Fibroblast of the conjunctiva (primary cell): ENCODE measurements around the gene NRL.

ENCODE experiments used
- DNase-seq: peaks from one replicate; pipeline ENCODE4 v3.0.0-alpha.2; 2010; ENCODE audit warnings: low read depth

NRL gene

DNA sequence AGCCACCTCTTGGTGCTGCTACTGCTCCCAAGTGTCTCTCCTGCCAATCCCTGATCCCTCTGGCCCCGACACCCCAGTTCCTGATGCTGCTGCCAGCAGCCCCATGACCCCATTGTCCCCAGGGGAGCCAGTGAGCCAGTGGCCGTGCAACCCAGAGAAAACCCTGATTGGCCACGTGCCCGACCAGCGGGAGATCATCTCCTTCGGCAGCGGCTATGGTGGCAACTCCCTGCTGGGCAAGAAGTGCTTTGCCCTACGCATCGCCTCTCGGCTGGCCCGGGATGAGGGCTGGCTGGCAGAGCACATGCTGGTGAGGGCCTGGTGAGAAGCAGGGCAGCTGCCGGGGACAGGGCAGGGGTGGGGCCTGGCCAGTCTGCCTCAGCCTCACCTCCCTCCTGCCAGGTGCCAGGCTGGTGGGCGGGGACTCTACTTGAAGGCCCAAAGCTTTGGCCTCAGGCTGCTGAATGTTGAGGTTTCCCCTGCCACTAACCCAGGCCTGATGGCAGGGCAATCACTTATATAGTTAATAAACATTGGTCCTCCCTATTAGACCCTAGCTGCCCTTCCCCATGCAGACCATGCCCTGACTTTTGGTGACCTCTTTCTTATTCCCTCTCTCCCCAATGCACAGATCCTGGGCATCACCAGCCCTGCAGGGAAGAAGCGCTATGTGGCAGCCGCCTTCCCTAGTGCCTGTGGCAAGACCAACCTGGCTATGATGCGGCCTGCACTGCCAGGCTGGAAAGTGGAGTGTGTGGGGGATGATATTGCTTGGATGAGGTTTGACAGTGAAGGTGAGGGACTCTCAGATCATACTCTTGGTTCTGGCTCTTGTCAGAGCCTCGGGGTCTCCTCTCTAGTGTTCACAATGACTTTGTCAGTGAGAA lies 15.6 kb downstream of the NRL start:
- no peak for DNase-seq

DNA sequence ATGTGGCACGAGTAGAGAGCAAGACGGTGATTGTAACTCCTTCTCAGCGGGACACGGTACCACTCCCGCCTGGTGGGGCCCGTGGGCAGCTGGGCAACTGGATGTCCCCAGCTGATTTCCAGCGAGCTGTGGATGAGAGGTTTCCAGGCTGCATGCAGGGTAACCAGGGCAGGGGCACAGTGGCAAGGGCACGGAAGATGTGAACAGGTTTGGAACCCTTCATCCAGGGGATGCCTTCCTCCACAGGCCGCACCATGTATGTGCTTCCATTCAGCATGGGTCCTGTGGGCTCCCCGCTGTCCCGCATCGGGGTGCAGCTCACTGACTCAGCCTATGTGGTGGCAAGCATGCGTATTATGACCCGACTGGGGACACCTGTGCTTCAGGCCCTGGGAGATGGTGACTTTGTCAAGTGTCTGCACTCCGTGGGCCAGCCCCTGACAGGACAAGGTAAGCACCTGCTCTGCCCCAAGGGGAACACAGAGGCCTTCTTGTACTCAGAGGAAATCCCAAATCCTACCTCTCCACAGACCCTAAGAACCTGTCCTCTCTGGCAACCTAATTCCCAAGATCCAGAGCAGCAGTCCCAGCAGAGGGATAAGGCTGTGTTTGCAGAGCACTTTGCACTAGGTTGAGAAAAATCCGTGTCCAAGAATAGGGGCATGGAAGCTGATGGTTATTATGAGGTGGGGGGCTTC lies 16.4 kb downstream of the NRL start:
- no peak for DNase-seq

DNA sequence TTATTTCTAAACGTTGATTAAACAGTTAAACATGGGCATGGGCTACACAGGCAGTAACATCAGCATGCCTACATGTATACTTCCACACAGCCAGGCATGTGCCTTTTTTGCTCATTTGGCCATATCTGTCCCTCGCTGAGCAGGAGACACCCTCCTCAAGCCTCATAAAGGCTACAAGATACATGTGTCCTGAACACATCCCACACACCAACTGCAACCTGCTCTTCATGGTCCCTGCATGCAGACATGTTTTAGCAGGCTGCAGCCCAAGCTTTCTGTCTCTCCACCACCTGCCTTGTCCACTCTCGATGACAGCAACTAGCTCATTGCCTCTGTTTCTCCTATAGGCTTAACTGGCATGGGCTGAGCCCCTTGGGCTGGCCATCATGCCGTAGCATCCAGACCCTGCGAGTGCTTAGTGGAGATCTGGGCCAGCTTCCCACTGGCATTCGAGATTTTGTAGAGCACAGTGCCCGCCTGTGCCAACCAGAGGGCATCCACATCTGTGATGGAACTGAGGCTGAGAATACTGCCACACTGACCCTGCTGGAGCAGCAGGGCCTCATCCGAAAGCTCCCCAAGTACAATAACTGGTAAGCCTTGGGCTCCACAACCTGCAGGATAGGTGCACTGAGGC lies 18.1 kb downstream of the NRL start:
- no peak for DNase-seq

DNA sequence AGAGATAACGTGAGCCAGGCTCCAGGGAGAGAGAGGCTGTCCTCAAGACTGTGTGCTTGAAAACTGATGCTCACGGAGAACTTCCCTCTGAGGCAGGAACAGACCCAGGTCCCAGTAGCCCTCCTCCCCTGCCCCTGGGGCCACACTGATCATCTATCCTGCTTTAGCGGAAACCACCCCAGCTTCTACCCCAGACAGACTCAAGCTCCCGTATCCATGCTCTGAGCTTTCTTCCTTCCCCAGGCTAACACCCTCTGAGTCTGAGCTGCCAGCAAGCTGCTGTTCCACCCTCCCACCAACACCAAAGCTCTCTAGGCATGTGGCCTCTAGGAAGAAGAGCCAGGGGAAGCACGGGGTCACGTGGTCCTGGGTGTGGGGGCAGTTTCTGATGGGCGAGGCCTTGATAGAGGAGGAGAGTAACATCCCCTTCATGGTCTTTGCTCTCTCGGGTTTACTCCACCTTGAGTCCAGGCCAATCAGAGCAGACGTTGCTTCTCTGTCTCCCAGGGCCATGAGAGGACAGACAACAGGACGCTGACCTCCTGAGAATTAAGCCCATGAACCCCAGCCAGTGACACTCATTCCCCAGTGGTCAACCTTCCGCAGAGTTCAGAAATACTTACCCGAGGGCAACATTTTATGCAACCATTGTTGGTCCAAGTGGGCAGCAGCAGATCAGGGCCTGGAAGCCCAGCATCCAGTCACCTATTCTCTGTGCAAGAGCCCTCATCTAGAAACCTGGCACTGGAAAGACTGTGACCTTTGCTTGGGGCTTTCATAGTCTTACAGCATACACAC lies 19.3 kb downstream of the NRL start:
- peak; percentile 43 for DNase-seq

DNA sequence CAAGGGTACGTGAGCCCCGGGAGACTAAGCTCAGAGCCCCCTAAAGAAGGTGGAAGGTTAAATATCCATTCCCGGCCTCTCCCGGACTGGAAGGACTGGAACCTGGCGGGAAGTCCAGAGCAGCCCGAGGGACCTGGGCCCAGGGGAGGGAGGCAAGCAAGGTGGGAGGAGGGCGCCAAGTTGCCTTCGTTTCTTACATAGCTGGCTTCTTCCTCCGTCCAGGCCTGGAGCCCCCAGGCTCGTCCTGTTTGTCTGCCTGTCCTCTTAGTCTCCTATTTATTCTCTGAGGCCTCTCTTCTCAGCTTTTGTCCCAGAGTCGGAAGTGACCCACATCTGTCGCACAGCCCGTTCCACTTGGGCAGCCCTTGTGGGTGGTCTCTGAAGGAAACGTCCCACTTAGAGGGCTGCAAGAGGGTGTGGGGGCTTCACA lies 19.9 kb downstream of the NRL start:
- no peak for DNase-seq

DNA sequence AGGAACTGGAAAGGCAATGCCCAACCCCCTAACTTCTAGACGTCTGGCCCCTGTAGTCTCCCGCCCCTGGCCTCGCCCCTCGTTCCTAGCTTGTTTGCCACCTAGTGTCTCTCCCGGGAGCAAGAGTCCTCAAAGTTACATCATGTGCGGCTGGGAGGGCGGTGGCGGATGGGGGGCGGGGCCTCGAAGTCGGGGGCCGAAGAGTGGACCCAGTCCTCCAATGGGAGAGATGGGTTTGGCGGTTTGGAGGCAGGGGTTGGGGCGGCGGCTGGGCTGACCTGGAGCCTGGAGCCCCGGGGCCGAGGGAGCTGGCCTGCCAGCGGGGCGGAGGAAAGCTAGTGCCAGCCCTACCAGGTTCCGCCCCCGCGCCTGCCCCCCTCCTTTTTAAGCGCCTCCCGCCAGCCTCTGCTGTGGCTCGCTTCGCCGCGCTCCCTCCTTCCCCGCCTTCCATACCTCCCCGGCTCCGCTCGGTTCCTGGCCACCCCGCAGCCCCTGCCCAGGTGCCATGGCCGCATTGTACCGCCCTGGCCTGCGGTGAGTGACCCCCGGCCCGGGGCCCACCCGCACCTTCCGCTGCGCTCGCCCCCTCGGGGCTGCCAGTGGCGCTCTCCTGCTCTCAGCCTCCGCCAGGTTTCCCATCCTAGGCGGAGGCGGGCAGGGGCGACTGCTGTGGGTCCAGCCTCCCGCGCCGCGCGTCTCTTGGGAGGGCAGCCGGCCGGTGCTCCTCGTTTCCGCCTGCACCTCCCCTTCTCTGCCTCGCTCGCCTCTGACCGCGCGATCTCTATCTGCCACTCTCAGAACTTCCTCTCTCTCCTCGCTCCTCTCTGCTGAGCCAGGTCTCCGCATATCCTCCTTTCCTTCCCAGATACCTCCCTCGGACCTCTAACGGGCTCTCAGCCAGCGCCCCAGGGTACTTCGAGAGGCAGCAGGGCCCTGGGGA lies 20.6 kb downstream of the NRL start, which contains the start of gene PCK2:
TSS of gene PCK2 (plus strand) at position 411 of the 940 bp plus-strand sequence. CDS start at position 506, 95 bp downstream.
- DNase-seq: peak; percentile 96

DNA sequence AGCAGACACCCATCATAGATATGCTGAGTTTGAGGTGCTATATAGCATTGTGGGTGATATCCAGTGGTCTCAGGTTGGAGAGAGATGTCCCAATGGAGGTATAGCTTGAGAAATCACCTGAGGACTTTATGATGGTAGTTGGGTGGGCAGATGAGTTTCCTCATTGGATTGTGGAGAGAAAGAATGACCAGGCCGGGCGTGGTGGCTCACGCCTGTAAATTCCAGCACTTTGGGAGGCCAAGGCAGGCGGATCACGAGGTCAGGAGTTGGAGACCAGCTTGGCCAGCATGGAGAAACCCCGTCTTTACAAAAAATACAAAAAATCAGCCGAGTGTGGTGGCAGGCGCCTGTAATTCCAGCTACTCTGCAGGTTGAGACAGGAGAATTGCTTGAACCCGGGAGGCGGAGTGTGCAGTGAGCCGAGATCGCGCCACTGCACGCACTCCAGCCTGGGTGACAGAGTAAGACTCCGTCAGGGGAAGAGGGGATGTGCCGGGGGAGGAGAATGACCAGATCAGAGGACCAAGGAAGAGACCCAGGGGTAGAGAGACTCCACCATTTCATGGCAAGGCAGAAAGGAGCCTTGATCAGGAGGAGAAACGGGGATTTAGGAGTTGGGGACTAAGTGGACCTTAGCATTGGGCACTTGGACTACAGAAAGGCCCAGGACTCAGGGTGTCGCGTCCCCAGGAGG lies 21.4 kb downstream of the NRL start:
- DNase-seq: no peak

DNA sequence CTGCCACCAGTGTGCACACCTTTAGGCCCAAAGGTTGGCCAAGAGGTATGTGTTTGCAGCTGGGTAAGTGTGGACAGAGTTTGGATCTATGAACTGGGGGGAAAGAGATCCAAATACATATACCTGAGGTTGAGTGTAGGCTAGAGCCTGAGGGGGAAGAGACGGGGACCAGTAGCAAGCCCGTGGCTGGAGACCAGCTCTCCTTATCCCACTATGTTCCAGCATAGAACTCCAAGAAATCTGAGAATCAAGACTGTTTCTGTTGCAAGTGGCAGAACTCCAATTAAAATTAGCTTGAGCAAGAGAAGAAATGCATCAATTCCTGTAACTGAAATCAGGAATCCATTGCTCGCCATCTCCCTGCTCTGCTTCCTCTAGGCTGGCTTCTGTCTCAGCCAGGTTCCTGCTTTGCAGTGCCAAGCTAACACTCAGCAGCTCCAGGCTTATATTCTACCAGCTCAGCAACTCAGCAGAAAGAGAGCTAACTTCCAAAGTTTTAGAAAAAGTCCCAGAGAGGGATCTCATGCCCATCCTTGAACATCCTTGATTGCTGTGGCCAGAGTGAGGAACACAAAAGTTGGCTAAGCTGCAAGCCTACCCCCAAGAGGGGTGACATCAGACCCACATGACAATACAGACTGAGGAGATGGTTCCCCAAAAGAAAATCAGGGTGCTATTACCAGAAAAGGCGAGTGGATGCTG lies 22.1 kb downstream of the NRL start:
- no peak for DNase-seq

DNA sequence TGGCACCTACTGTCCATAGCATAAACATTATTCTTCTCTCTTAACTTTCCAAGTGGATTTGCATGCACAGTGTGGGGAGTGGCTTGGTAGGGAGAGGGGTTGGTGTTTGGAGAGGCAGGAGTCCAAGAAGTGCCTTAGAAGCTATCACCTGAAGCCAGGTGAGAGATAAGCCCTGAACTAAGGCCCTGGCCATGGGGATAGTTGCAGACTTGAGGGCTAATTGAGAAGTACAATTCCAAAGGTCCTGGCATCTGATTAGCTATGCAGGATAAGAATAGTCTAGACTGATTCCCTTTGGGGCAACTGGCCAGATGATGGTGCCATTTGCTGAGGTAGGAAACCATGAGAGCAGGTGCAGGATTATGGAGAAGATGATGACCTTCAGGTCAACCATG lies 22.6 kb downstream of the NRL start:
- DNase-seq: no peak

DNA sequence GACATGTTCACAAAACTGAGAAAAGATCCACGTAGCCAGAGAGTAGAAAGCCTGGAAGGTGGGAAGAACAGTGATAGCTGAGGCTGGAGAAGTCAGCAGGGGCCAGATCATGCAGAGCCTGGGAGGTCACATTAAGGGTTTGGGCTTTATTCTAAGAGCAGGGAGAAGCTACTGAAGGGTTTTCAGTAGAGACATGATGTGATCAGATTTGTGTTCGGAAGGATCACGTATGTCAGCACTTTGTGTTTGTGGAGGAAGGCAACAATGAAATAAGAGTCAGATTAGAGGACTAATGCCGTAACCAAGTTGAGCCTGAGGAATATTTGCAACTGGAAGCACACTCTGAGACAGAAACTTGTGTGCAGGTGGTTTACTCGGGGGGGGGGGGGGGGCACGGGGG lies 24.9 kb downstream of the NRL start:
- no peak for DNase-seq

DNA sequence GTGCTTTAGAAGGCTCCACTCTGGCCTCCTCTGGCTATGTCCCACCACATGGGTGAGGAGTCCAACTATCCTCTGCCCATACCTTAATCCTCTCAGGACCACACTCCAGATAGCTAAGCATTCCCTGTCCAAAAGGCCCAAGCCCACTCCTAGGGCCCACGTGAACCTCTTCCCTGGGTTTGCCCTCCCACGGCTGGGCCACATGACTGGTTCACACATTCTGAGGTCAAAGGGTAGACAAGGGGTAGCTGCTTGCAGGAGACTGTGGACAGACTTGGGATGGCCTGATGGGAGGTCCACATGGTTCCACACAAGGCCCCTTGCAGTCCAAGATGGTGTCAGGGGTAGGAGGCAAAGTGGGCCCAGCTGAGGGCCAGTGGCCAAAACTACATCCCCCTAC lies 26.7 kb downstream of the NRL start:
- no peak for DNase-seq

DNA sequence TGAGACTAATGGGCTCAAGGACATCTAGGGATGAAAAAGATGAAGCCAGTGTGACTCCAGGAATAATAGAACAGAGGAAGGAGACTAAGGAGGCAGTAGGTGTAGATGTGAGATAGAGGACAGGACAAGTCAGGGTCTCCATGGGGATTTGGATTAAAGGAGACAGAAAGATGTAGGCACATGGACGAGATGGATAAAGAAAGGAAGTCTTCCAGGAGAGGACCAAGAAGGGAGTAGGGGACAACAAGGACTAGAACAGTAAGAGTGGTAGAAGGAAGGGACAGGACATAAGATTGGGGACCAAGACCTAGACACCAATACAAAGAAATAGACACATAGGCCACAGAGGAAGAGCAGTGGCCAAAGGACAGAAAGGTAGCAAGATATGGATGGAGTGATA lies 27.7 kb downstream of the NRL start:
- no peak for DNase-seq

DNA sequence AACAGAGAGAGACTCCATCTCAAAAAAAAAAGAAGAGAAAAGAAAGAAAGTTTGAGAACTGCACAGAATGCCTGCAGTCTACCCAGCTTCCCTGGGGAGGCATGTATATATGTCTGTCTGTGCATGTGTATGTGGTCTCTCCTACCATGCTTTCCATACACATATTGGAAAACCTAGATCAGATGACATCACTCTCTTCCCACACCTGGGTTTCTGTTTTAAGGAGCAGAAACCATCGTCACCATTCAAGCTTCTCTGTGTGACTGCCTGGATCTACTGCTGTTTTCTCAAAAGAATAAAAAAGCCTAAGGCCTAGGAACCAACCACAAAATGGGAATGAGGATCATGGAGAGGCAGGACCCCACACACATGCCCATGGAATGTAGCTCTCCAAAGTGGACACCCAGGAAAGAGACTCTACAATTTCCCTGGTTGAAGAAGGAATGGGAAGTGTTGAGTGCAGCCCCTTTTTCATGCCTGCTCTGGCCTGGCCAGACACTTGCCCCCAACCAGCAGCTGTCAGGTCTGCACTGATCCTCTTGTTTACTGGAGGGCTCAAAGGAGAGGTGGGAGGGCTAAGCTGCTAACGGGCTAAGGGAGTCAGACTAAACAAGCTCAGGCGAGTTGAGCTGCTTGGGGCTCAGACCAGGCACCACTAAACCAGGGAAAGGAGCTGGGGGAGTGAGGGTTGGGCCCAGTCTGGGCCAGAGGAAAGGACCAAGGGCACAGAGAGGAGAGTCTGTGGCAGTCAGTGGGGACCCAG lies 28.4 kb downstream of the NRL start:
- no peak for DNase-seq

DNA sequence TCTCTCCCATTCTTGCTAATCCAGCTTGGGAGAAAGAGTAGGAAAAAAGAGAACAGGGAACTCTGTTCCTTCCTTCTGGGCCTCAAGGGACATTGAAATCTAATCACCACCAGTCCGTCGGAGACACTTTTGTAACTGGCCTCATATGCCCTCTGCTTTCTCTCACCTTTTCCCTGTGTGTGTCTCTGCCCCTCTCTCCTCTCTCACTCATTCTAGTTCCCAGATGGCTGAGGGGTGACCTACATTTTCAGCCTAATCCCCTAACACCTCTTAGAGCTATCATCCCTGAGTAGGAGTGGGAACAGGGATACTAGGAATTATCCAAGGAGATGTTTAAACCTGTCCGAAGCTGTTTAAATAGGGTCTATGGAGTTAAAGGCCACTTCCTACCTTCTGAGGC lies 29.5 kb downstream of the NRL start:
- DNase-seq: no peak

DNA sequence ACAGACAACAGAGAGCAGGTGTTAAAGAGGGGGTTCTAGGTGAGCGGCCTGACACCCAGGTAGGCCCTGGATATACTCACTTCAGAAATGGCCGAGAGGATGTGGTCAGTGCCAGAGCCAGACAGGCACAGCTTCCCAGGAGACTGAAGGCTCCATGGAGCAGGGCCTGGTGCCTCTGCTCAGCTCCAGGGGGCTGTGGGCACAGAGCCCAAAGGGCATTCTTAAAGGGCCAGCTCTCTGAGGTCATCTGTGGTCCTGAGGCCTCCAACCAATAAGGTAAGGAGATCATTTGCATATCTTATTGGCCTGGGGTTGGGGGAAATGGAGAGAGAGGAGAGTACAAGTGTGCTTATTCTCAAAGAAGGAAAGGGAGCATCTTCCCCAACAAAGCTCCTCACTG lies 30.3 kb downstream of the NRL start:
- DNase-seq: no peak

DNA sequence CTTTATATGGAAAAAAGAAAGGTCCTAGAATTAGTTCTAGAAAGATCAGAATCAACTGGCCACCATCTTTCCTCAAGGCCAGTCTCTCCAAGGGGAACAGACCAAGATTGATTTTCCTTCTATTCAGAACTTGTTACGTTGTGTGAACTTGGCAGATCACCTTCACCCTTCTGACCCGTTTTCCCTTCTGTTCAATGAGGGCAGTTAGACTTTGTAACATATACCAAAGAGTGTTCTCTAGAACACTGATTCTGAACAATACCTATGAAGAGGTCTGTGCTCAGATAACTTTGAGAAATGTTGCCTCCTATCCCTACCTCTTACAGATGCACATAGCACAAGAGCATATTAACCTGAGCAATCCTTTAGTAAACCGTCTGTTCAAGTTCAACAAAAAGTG lies 31.3 kb downstream of the NRL start:
- no peak for DNase-seq

DNA sequence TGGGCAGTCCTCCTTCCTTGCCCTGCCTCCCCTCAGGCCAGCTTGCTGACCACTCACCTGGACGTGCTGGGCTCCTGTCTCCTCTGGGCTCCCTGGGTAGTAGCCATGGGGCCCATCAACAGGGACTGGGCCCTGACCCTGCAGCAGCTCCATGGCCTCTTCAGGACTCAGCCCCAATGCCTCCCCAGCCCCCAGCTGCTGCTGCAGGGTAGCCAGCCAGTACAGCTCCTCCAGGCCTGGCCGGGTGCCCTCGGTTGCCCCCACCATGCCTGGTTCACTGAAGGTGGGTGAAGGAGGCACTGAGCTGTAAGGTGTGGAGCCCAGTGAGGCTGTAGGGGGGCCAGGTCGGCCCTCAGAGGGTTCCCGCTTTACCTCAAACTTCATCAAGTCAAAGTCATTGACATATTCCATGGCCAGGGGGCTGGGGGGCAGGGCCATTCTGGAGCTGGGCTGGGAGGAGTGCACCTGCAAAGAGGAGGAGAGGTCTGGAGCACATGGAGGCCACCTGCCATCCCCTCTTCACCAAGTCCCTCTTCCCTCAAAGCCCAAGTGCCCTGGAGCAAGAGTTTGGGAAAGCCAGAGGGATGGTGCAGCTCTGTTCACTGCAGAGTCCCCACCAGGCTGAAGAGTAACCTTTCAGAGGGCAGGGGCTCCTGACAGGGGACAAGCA lies 32.2 kb downstream of the NRL start:
- no peak for DNase-seq

DNA sequence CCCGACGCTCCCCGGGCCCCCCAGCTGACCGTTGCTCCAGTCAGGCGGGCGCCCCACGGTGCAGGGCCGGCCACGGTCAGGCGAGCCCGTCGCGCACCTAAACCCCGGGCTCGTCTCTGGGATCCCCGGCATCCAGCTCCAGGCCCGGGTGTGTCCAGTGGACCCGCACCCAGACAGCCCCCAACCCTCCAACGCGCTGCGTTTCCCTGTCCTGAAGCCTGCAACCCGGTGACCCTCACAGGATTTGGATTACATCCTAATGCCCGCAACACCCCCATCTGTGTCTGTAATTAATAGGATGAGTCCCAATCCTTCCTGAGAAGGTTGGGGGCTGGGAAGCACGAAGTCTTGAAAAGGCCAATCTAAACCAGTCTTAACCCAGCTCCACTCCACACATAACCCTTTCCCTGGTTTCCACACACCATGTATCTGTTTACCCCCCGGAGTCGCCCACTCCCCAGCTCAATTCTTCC lies 33.0 kb downstream of the NRL start:
- DNase-seq: no peak
